HG02870 (cell line): ENCODE data around the gene SLCO2B1.
"Not testable (repeated sequence)": the region's sequence is repeated elsewhere in the genome, so short reads cannot be mapped to it uniquely, and the experiment has no call there.

Source experiments
- ATAC-seq: cut with Tn5 transposase; IDR thresholded peaks from one replicate; pipeline ENCODE4 v1.9.1; 2021; ENCODE audit warnings: mild to moderate bottlenecking, moderate library complexity; ENCODE audit not compliant: unreplicated experiment

SLCO2B1 gene, protein sequence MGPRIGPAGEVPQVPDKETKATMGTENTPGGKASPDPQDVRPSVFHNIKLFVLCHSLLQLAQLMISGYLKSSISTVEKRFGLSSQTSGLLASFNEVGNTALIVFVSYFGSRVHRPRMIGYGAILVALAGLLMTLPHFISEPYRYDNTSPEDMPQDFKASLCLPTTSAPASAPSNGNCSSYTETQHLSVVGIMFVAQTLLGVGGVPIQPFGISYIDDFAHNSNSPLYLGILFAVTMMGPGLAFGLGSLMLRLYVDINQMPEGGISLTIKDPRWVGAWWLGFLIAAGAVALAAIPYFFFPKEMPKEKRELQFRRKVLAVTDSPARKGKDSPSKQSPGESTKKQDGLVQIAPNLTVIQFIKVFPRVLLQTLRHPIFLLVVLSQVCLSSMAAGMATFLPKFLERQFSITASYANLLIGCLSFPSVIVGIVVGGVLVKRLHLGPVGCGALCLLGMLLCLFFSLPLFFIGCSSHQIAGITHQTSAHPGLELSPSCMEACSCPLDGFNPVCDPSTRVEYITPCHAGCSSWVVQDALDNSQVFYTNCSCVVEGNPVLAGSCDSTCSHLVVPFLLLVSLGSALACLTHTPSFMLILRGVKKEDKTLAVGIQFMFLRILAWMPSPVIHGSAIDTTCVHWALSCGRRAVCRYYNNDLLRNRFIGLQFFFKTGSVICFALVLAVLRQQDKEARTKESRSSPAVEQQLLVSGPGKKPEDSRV

DNA sequence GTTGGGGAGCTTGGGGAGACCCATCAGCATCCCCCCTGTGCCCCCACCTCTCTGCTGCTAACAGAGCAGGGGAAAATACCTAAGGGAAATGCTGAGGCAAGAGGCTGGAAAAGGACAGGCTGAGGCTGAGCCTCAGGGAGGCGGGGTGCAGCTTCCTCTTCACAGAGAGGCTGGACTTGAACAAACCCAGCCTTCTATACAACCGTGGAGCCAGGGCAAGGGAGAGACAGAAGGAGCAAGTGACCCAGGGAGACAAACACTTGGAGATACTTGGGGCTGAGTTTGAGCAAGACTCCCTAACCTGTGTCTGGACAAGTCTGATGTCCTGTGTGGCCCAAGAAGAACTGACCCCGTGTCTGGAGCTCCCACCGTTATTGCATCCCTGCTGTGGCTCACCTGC, at the start of gene SLCO2B1:
Gene SLCO2B1, plus strand, starts transcription at position 229 of the 400 bp plus-strand sequence. CDS start 275 bp downstream, outside the sequence.
- no peak for ATAC-seq

DNA sequence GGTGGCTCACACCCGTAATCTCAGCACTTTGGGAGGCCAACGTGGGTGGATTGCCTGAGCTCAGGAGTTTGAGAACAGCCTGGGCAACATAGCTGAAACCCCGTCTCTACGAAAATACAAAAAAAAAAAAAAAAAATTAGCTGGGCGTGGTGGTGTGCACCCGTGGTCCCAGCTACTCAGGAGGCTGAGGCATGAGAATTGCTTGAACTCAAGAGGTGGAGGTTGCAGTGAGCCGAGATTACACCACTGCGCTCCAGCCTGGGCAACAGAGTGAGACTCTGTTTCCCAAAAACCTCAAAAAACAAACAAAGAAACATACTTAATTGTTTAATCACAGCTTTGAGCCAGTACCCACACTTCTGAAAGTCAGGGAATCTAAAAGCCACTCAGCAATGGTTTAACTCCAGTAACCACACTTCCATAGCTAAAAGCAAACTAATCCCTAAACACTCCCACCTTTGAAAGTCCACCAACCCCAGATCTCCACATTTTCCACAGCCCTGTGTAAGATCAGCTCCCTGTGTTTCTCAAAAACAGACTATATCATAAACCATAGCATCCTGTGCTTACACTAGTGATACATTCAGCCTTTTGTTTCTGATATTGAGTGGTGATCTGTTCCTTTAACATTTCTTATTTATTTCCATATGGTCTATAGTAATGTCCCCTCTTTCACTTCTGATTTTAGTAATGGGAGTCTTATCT, 49.3 kb upstream of the SLCO2B1 start:
- no peak for ATAC-seq

DNA sequence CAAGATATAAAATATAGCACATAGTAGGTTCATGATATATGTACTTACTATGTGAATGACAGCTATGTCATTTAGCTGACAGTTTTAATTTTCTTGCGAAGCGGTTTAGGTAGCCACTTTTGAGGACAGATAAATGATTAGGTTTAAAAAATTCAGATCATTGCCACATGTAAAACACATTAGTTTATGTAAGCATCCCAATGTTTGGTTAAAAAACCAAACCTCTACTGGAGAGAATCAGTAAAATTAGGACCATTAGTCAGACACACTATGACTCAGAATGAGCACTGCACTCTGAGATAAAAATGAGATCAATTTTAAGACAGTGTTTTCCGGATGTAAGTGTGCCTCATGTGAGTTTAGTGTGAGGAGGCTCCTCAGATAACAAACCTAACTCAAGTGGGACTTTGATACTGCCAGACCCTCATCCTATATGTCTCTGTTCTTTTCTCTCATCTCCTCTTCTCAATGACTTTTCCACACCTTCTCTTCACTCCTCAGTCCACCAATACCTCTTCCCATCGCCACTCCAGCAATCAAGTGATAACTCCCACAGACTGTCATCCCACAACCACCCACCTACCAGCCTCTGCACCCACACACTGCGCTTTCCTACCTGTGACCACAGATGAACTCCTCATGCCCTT, 47.4 kb upstream of the SLCO2B1 start:
- ATAC-seq = no peak

DNA sequence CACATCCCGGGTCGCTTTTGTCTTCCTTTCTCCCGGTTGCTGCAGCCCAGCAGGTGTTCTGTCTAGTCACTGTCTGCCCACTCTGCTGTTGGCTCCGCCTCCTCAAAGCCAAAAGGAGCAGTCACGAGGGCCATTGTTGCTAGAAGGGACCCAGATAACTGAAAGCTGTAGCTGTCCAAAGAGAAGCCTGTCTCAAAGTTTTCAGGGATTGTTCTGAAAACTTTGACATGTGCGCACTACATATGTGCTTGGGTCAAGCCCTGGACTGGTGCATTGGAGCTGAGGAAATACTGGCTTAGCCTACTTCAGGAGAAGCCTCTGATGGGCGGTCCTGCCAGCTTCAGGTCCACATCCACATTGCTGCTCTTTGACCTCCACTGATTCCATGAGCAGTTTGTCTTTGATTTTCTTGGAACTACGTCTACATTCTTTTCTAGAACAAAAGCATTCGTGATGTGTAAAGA, 45.4 kb upstream of the SLCO2B1 start:
- no peak for ATAC-seq

DNA sequence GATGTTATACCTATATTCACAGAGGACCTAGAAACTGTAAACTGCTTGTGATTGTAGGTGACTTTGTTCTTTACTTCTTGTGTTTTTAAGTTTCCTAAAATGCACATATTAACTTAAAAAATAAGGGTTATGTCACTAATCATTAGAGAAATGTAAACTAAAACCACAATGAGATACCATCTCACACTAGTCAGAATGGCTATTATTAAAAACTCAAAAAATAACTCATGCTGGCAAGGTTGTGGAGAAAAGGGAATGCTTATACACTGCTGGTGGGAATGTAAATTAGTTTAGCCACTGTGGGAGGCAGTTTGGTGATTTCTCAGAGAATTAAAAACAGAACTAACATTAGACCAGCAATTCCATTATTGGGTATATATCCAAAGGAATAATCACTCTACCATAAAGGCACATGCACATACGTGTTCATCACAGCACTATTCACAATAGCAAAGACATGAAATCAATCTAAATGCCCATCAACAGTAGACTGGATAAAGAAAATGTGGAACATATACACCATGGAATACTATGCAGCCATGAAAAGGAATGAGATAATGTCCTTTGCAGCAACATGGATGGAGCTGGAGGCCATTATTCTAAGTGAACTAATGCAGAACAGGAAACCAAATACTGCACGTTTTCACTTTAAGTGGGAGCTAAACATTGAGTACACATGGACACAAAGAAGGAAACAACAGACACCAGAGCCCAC, 44.8 kb upstream of the SLCO2B1 start:
- ATAC-seq = not testable (repeated sequence)

DNA sequence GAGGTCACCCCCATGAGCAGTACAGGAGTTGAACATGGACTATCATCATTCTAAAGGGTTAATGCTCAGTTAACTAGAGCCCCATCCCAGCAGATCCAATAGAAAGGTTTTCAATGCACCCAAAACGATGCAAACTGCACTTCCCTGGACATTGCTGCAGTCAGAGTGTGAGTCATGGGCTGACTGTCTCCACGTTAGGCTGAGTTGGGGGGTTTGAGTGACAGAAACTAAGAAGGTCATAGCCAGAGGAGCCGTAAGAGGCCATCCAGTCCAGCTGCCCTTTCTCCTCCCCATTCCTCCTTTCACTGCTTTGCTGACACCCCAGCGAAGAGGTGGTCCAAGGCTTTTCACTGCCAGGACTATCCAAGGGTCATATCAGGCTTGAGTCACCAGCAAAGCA, 43.7 kb upstream of the SLCO2B1 start:
- no peak for ATAC-seq

DNA sequence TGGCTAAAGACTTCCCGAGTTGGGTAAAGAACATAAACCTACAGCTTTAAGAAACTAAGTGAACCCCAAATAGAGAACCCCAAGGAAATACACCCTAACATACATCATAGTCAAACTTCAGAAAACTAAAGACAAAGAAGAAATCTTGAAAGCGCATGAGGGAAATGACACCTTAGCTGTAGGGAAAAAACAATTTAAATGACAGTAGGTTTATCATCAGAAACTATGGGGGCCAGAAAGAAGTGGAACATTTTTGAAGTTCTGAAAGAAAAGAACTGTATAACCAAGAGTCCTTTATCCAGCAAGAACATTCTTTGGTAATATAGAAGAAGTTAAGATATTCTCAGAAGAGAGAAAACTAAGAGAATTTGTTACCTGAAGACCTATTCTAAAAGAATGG, 38.7 kb upstream of the SLCO2B1 start:
- no peak for ATAC-seq

DNA sequence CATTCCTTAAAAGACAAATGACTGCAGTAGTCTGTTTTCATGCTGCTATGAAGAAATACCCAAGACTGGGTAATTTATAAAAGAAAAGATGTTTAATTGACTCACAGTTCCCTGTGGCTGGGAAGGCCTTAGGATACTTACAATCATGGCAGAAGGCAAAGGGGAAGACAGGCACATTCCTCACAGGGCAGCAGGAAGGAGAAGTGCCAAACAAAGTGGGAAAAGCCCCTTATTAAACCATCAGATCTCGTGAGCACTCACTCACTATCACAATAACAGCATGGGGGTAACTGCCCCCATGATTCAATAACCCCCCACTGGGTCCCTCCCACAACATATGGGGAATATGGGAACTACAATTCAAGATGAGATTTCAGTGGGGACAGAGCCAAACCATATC, 37.9 kb upstream of the SLCO2B1 start:
- no peak for ATAC-seq

DNA sequence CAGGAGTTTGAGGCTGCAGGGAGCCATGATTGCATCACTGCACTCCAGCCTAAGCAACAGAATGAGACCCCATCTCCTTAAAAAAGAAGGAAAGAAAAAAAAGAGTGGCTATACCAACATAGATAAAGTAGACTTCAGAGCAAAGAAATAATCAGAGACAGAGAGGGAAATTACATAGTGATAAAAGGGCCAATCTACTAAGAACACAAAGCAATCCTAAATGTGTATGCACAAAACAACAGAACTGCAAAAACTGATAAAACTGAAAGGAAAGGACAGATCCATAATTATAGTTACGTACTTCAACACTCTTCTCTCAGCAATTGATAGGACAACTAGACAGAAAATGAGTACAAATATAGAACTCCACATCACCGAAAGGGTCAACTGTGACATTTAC, 36.4 kb upstream of the SLCO2B1 start:
- no peak for ATAC-seq

DNA sequence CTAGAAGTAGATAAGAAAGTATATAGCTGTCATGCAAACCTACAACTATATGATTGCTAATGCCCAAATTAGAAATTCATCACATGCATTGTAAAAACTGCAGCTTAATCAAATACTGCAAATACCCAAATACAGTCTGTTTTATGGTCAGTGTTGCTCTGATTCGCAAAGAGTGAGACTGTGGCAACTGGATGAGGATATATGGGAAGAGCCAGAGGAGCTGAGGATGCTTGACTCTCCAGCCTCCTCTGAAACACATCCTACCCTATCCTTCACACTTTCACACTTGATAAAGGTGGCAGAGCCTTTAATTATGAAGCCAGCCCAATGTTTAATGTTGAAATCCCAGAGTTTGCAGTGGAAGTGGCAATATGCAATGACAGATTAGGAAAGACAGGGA, 32.3 kb upstream of the SLCO2B1 start:
- no peak for ATAC-seq

DNA sequence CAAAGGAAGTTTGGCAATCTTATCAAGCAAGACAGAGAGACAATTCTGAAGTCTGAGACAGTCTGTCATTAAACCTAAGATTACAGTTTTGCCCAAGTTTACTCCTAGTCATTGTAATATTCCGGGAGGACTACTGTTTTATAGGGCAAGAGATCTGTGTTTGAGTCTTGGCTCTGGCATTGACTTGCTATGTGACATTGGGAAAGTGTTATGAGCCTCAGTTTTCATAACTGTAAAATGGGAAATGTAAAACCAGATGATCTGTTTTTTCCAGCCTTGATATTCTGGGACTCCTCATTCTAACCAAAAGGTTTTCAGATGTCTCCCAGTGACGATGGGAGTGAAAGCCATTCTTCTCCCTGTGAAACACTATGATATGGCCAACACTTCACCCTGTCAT, 24.3 kb upstream of the SLCO2B1 start:
- ATAC-seq = no peak

DNA sequence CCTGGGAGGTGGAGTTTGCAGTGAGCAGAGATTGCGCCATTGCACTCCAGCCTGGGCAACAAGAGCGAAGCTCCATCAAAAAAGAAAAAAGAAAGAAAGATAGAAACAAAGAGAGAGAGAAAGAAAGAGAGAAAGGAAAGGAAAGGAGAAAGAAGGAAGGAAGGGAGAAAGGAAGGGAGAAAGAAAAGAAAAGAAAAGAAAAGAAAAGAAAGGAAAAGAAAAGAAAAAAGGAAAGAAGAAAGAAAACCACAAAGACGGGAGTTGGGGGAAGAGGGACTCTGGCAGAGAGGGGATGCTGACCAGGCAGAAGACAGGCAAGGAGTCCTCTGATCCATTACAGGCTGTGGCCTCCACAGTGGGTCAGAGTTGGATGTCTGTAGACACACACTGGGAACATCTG, 18.8 kb upstream of the SLCO2B1 start:
- ATAC-seq = no peak

DNA sequence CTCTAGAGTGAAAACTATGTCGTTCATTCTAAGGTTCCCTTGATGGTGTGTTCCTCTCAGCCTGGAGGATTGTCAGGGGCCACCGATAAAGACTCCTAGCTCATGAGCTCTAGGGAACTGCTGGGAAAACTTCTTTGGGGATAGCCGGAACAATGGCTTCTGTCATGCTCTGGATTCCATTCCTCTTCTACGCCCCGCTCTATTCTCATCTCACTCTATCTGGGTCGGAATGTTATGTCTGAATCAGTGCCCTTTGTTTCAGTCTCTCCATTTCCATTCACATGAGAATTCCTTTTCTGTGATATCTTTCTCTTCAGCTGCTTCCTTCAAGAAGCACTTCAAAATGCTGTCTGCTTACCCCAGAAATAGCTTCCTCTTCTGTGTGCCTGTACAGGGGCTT, 16.9 kb upstream of the SLCO2B1 start:
- ATAC-seq = no peak

DNA sequence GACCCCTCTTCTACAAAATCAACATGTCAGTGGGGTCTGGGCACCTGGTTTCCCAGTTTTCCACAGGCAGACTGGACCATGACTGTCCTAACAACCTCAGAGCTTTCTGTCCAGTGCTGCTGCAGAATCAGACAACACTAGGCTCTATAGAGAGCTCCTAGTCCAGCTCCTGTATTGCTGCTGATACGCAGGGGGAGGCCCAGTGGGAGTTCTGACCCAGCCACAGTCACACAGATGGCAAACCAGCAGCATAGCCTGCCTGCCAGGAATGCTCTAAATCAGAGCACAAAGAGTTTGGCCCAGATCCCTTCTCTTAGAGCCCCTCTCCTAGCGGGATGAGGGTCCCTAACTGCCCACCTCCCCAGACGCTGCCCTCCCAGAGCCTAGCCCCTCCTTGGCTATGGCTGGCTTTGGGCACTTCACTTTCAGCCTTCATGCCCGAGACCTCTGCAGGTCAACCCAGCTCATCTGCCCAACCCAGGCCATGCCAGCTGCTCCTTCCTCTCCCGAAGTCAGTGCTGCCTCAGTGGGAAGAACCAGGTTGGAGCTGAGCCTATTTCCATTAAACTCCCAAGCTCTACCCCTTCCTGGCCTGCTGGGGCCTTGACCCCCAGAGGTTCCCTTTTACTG, 15.8 kb upstream of the SLCO2B1 start:
- ATAC-seq = no peak

DNA sequence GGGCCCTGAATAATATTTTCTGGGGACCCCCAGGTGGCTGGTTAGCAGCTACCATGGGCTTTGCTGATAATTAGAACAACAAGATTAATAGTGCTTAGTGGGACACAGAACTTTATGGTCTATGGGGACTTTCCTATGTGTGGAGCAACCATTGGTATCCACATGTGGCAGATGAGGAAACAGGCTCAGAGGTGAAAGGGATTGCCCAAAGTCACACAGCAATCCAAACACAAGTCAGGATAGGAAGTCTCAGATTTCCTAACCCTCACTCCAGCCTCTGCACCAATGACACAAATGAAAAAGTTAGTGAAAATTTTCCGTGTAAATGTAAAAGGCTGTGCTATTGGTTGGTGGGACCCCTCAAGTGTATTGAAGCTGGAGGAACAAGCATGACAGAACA, 15.3 kb upstream of the SLCO2B1 start:
- no peak for ATAC-seq

DNA sequence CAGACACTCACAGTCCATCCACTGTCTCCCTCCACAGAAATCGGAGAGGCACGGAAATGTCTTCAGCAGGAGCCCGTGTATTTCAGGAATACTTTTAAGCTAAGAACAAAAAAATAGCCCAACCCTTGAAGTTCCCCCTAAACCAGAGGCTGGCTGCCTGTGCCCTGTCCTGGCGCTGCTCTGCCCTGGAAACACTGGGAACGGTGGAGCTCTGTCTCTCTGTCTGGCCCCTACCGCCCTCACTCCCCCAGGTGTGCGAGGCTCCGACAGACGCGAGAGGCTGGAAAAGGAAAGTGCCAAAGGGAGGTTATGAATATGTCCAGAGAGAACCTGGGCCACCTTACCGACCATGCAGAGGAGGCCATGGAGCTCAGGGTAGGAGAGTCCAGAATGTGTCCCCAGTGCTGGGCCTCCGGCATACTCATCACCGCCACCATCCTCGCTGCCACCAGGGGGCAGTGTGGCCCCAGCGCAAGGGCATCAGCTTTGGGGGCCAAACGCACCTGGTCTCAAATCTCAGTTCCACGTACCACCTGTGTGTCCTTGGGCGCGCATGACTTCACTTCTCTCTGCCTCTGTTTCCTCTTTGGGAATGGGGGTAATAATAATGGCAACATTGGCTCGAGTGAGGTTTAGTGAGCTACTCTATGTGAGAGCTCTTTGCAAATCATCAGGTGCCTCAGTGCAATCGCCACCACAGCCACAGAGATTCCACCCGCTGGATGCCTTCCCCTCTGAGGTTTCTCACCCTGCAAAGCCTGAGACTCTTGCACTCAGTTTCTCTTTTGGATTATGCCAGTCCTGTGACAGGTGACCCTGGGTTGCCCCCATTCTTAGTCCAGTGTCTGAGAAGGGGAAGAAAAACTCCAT, 10.4 kb upstream of the SLCO2B1 start:
- ATAC-seq = no peak

DNA sequence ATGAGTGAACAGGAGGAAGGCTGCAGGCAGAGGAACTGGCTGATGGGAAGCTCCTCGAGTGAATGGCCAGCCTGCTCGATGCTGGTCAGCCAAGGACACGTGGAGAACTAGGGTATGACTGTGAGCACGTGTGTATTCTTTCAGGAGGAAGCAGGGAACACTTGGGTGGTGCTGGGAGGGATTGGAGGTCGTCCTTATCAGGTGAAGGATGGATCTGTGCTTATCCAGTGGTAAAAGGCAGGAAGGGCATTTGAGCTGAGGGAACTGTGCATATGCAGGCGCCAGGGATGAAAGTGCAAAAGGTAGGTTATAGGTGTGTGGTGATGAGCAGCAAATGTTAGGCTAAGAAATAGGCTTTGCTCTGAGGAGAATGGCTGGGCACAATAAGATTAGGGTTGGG, 9.7 kb upstream of the SLCO2B1 start:
- ATAC-seq = no peak

DNA sequence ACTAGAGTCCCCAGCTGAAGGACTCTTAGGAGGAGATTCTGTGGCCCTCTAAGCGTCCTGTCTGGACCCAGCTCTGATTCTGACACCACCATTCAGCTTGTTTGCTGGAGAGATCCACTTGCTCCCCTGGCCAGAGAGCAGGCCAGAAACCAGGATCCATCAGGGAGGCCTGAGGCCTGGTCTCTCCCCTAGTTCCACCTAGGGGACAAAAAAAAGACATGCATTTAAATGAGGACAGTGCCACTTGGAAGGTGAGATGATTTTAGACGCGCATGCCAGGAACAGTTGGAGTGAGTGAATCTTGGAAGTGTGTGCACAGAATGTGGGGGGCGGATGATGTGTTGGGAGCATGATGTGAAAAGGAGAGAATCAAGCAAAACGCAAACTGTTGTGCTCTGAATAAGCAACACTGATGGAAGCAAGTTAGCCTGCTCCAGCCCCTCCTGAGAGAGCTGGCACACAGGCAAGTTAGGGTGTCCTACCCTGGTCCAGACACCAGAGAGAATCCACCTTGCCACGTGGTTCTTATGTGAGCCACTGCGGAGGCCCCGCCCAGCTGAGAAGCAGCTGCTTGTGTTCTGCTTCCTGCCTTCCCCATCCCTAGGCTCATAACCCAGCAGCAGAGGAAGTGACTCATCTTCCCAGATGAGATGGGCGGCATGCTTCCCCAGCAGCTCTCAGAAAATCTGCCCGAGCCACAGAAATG, 8.0 kb upstream of the SLCO2B1 start:
- ATAC-seq = peak; percentile 55

DNA sequence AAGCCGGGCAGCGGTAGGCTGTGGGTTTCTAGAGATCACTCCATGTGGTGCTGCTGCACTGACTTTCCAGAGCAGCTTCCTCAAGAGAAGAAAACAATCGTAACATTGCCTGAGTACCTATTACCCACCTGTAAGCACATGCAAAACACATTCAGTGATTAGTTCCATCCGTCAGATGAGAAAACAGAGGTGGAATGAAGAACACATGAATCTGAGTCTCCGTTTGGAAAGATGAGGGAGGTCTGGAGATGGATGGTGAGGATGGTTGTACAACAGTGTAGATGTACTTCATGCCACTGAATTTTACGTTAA, 7.5 kb upstream of the SLCO2B1 start:
- no peak for ATAC-seq
